ENCODE measurements around the gene TNIP1.

The TNIP1 gene

GRCh38 chr5:151040211-151040747 is 40.6 kb downstream of the TNIP1 start:
- peak; percentile 70 for DNase-seq (ENCODE audit: low spot score)

GRCh38 chr5:151039665-151040064 is 41.2 kb downstream of the TNIP1 start:
- DNase-seq (ENCODE audit: low spot score), result no peak

GRCh38 chr5:151038801-151039238 is 42.0 kb downstream of the TNIP1 start:
- DNase-seq (ENCODE audit: low spot score), result no peak

- DNase-seq (ENCODE audit: low spot score), result no peak
Measured at GRCh38 chr5:151038412-151038745, 42.5 kb downstream of the TNIP1 start.

GRCh38 chr5:151037561-151038411 is 43.0 kb downstream of the TNIP1 start:
- DNase-seq (ENCODE audit: low spot score), result no peak

GRCh38 chr5:151036556-151036955 is 44.3 kb downstream of the TNIP1 start:
- DNase-seq (ENCODE audit: low spot score), result no peak

- DNase-seq (ENCODE audit: low spot score), result no peak
Measured at GRCh38 chr5:151034422-151035379, 46.1 kb downstream of the TNIP1 start.

- DNase-seq (ENCODE audit: low spot score), result no peak
Measured at GRCh38 chr5:151033217-151033934, 47.5 kb downstream of the TNIP1 start.

- DNase-seq (ENCODE audit: low spot score), result no peak
Measured at GRCh38 chr5:151031554-151031953, 49.3 kb downstream of the TNIP1 start.

GRCh38 chr5:151030379-151030778 is 50.5 kb downstream of the TNIP1 start:
- no peak for DNase-seq (ENCODE audit: low spot score)

GRCh38 chr5:151030056-151030336 is 50.8 kb downstream of the TNIP1 start:
- DNase-seq (ENCODE audit: low spot score), result no peak

GRCh38 chr5:151029179-151030055 is 51.4 kb downstream of the TNIP1 start:
- no peak for DNase-seq (ENCODE audit: low spot score)

- DNase-seq (ENCODE audit: low spot score), result no peak
Measured at GRCh38 chr5:151028717-151029116, 52.1 kb downstream of the TNIP1 start.

GRCh38 chr5:151027961-151028479 is 52.8 kb downstream of the TNIP1 start:
- DNase-seq (ENCODE audit: low spot score), result no peak

GRCh38 chr5:151026679-151027078 is 54.2 kb downstream of the TNIP1 start:
- no peak for DNase-seq (ENCODE audit: low spot score)

GRCh38 chr5:151026088-151026487 is 54.7 kb downstream of the TNIP1 start:
- DNase-seq (ENCODE audit: low spot score), result no peak

- DNase-seq (ENCODE audit: low spot score), result no peak
Measured at GRCh38 chr5:151025250-151025606, 55.6 kb downstream of the TNIP1 start.

- no peak for DNase-seq (ENCODE audit: low spot score)
Measured at GRCh38 chr5:151024440-151025249, 56.2 kb downstream of the TNIP1 start.

- peak; percentile 41 for DNase-seq (ENCODE audit: low spot score)
Measured at GRCh38 chr5:151023651-151024050, 57.2 kb downstream of the TNIP1 start.

GRCh38 chr5:151023047-151023615 is 57.7 kb downstream of the TNIP1 start:
- no peak for DNase-seq (ENCODE audit: low spot score)
